Body of pancreas (tissue), 4 donors: Measurements from ENCODE around the gene GNG4. TPM values are rescaled to one million over a fixed set of nuclear protein-coding genes. Genes with fewer than 3 reads are reported as not detected.

Experiments used
- ATAC-seq: fragments of 150-250 bp; one replicate; pipeline ENCODE4 v1.9.1; 2016
- DNase-seq, 4 donors: peaks; one replicate each; pipeline ENCODE4 v3.0.0-alpha.2; 2019
- H3K27ac ChIP-seq, 4 donors: fragments of 200-600 bp; sonication (generic); 1 replicate in 3 of 4; 2 replicates in 1 of 4; pipeline versions ENCODE4 v1.5.1 to v1.6.1; 2016 to 2019; ENCODE audit warnings: mild to moderate bottlenecking in 1 of 4, mixed read lengths in 1 of 4, moderate library complexity in 1 of 4
- H3K27me3 ChIP-seq, 2 donors: fragments of 200-600 bp; sonication (generic); one replicate each; pipeline ENCODE4 v1.6.0; 2016; ENCODE audit warnings: mild to moderate bottlenecking in 1 of 2
- H3K36me3 ChIP-seq, 2 donors: fragments of 200-600 bp; sonication (generic); replicated peaks in 1 of 2; 2 replicates each; pipeline ENCODE4 v1.5.1; 2016; ENCODE audit warnings: low read depth in 2 of 2; ENCODE audit not compliant: insufficient read depth in 1 of 2
- H3K4me1 ChIP-seq: fragments of 200-600 bp; sonication (generic); one replicate; pipeline ENCODE4 v1.6.0; 2016
- H3K4me3 ChIP-seq, 2 donors: fragments of 200-600 bp; sonication (generic); 1 replicate in 1 of 2; 2 replicates in 1 of 2; pipeline ENCODE4 v1.5.1; 2016 to 2019
- H3K9me3 ChIP-seq, 3 donors: fragments of 200-600 bp; sonication (generic); 1 replicate in 2 of 3; 2 replicates in 1 of 3; pipeline ENCODE4 v1.5.1; 2016
- CTCF ChIP-seq, 7 experiments: fragments of 450-650 bp in 4 of 7; fragments of 200-600 bp in 3 of 7; sonication (generic) in 3 of 7; IDR thresholded peaks; one replicate each; pipeline ENCODE4 v1.5.1; 2016 to 2019; ENCODE audit warnings: antibody characterized with exemption in 7 of 7
- POLR2A ChIP-seq, 3 donors: fragments of 450-650 bp; IDR thresholded peaks; one replicate each; pipeline ENCODE4 v1.6.1; 2016; ENCODE audit warnings: antibody characterized with exemption in 3 of 3, mild to moderate bottlenecking in 2 of 3
- WGBS, 2 donors: methylation state at CpG; one replicate each; pipeline ENCODE4 v1.1.5; 2017; 5-methylcytosine and 5-hydroxymethylcytosine counted together
- intact Hi-C: fragments of 100-400 bp; cut with DNase I; formaldehyde crosslinking; loops from one replicate; pipeline ENCODE4 v1.15.1; 2023
- total RNA-seq, 2 donors: library from RNA; depleted of rRNA; stranded (reverse); fragments of >200 nt; gene quantifications; one replicate each; pipeline ENCODE4 v1.1.0, GENCODE V29; 2016

GNG4 gene
- total RNA-seq, 2 donors from 2014 or later = 0.66 to 3.1 TPM

DNA sequence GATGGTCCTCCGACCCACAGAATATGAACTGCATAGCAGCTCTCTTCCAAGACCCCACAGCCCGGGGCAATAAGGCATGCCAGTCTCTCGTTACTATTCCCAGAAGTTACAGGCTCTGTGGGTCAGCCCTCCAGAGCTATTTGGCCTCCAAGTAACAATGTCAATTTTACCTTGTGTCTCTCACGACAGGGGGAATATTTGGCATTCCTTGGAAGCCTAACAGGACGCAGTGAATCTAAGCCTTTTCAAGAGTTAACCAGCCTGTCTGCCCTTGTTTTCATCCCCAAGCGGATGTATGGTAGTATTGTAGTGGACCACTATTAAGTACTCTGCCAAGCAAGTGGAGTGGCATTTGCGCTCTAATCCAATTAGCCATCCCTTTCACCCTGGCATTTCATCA is 24.4 kb upstream of the GNG4 start:
- ATAC-seq = no peak
- TF ChIP-seq POLR2A (IDR thresholded peaks at IDR 0.05) (no peak), CTCF (IDR thresholded peaks at IDR 0.05) (no peak)
- H3K9me3 ChIP-seq = peaks cover 0 to 15% (median 0%) of the 10 kb centered on the region in 3 donors
- H3K4me1 ChIP-seq = peaks cover 2% of the 10 kb centered on the region
- H3K27me3 ChIP-seq = no peaks in the 10 kb centered on the region
- WGBS, 2 donors = 75 to 78% methylated on average over 7 of the region's 7 CpGs
- intact Hi-C loops = no loop called here
- no peak overlapping the region for H3K4me3 ChIP-seq
- no peak overlapping the region for H3K27ac ChIP-seq
- peaks cover 0 to 8% of the 10 kb centered on the region in 2 donors for H3K36me3 ChIP-seq
- no peak for DNase-seq

- peaks cover 0 to 8% of the 10 kb centered on the region in 2 donors for H3K36me3 ChIP-seq
- no peak overlapping the region for H3K4me3 ChIP-seq
- H3K27ac ChIP-seq = no peak overlapping the region
- DNase-seq = no peak
- H3K27me3 ChIP-seq = no peaks in the 10 kb centered on the region
- WGBS, 2 donors = 94 to 100% methylated on average over 1 of the region's 1 CpG
- TF ChIP-seq POLR2A (IDR thresholded peaks at IDR 0.05) = no peak
- no peak for TF ChIP-seq CTCF (IDR thresholded peaks at IDR 0.05)
- intact Hi-C loops = no loop called here
- no peak for ATAC-seq
- no peaks in the 10 kb centered on the region for H3K4me1 ChIP-seq
- peaks cover 0 to 15% (median 0%) of the 10 kb centered on the region in 3 donors for H3K9me3 ChIP-seq
These were observed 22.4 kb upstream of the GNG4 start for GRCh38 chr1:235671992-235672391.

GRCh38 chr1:235670157-235670776 is 20.7 kb upstream of the GNG4 start:
- ATAC-seq = no peak
- Histone ChIP-seq H3K4me3 (no peak overlapping the region), H3K36me3 (peaks cover 0 to 8% of the 10 kb centered on the region in 2 donors), H3K27me3 (no peaks in the 10 kb centered on the region), H3K27ac (no peak overlapping the region), H3K9me3 (peaks cover 0 to 15% (median 0%) of the 10 kb centered on the region in 3 donors), H3K4me1 (no peaks in the 10 kb centered on the region)
- TF ChIP-seq POLR2A (IDR thresholded peaks at IDR 0.05) (no peak), CTCF (IDR thresholded peaks at IDR 0.05) (no peak)
- 95 to 98% methylated on average over 8 of the region's 8 CpGs for WGBS, 2 donors
- intact Hi-C loops = no loop called here
- DNase-seq = no peak

- ATAC-seq (no peak), DNase-seq (no peak)
- WGBS, 2 donors = 88 to 100% methylated on average over 3 of the region's 3 CpGs
- Histone ChIP-seq H3K4me1 (no peaks in the 10 kb centered on the region), H3K9me3 (peaks cover 0 to 15% (median 0%) of the 10 kb centered on the region in 3 donors), H3K27me3 (no peaks in the 10 kb centered on the region), H3K4me3 (no peak overlapping the region), H3K27ac (no peak overlapping the region), H3K36me3 (peaks cover 0 to 8% of the 10 kb centered on the region in 2 donors)
- no peak for TF ChIP-seq POLR2A (IDR thresholded peaks at IDR 0.05)
- TF ChIP-seq CTCF (IDR thresholded peaks at IDR 0.05) = no peak
- intact Hi-C loops = no loop called here
These were observed 19.7 kb upstream of the GNG4 start for GRCh38 chr1:235669277-235669676.

DNA sequence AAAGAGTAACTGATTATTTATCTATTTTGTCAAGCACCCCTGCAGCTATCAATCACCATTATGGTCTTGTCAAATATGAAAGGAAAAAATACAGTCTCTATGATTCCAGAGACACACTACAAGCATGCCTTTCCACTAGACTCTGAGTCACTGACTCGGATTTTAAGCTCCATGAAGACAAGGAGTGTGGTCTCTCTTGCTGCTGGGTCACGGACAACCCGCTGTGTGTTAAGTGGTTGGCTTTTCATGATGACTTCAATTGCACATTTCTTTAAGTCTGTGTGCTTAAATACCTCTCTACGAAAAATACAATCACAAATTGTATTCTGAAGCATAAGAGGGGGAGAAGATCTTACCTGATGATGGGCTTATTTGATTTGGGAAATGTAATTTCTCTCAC is 14.0 kb upstream of the GNG4 start:
- no peaks in the 10 kb centered on the region for H3K9me3 ChIP-seq
- intact Hi-C loops = no loop called here
- H3K36me3 ChIP-seq = peaks cover 0 to 7% of the 10 kb centered on the region in 2 donors
- no peak overlapping the region for H3K27ac ChIP-seq
- 90 to 92% methylated on average over 4 of the region's 4 CpGs for WGBS, 2 donors
- ATAC-seq = no peak
- TF ChIP-seq CTCF (IDR thresholded peaks at IDR 0.05) = no peak
- no peak for TF ChIP-seq POLR2A (IDR thresholded peaks at IDR 0.05)
- H3K27me3 ChIP-seq = no peaks in the 10 kb centered on the region
- DNase-seq = no peak
- no peak overlapping the region for H3K4me3 ChIP-seq
- H3K4me1 ChIP-seq = no peaks in the 10 kb centered on the region
